HG03354 (cell line): Measurements from ENCODE around the gene ZBED4.

Experiments
- ATAC-seq: cut with Tn5 transposase; IDR thresholded peaks from one replicate; pipeline ENCODE4 v1.9.1; 2021; ENCODE audit warnings: mild to moderate bottlenecking; ENCODE audit not compliant: unreplicated experiment, poor library complexity, severe bottlenecking

Gene ZBED4

GRCh38 chr22:49873228-49873940, 19.7 kb downstream of the ZBED4 start:
- no peak for ATAC-seq

GRCh38 chr22:49877642-49878041, 24.0 kb downstream of the ZBED4 start:
- no peak for ATAC-seq

GRCh38 chr22:49878206-49878605, 24.6 kb downstream of the ZBED4 start:
- ATAC-seq = no peak

DNA sequence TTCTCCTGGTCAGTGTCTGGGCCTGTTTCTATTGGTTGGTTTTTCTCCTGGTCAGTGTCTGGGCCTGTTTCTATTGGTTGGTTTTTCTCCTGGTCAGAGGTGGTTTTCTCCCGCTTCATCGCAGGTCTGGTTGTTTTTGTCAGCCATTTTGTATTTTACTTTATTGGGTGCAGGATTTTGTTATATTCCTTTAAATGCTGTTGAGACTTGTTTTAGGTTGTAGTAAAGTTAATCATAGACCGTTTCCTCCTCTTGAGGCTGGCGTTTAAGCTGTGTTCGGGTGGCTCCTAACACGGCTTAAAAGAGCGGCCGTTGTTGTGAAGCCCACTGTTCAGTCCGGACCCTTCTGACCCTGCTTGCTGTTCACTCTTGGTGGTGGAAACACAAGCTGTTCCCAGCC, 26.2 kb downstream of the ZBED4 start:
- no peak for ATAC-seq

- ATAC-seq = no peak
Observed at GRCh38 chr22:49880281-49880680, 26.6 kb downstream of the ZBED4 start.

DNA sequence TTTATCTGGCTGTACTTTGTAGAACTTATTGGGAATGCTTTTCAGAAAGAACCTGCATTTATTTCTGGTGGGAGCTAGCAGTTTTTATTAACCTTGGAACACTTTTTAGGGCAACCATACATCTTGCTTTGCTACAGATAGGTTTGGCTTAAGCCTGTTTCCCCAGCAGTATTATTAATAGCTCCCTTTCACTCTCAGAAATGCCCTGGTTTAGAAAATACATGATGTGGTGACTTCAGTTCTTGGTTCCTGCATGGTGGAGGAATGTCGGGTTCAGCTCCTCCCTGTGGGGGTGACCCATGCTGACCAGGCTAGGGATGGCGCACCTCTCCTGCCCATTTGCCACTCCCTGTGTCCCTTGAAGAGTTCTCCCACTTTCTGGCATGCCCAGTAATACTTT, 28.2 kb downstream of the ZBED4 start:
- ATAC-seq = no peak

GRCh38 chr22:49882519-49883293, 29.1 kb downstream of the ZBED4 start:
- ATAC-seq = no peak

DNA sequence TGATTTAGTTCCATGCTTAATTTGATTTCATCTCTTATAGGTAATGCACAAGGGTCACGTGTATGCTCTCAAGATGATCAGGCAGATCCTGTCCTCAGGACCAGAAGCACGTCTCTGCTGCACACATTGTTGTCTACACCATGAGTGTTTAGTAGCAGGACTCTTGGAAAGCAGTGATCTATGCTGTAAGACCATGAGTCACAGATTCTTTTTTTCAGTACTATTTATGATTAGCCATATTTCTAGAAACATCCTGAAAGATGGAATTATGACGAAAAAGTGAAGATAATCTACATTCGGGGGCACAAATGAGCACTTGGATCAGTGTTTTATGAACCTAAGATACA, 29.6 kb downstream of the ZBED4 start:
- ATAC-seq = no peak

GRCh38 chr22:49884075-49884474, 30.4 kb downstream of the ZBED4 start:
- no peak for ATAC-seq

DNA sequence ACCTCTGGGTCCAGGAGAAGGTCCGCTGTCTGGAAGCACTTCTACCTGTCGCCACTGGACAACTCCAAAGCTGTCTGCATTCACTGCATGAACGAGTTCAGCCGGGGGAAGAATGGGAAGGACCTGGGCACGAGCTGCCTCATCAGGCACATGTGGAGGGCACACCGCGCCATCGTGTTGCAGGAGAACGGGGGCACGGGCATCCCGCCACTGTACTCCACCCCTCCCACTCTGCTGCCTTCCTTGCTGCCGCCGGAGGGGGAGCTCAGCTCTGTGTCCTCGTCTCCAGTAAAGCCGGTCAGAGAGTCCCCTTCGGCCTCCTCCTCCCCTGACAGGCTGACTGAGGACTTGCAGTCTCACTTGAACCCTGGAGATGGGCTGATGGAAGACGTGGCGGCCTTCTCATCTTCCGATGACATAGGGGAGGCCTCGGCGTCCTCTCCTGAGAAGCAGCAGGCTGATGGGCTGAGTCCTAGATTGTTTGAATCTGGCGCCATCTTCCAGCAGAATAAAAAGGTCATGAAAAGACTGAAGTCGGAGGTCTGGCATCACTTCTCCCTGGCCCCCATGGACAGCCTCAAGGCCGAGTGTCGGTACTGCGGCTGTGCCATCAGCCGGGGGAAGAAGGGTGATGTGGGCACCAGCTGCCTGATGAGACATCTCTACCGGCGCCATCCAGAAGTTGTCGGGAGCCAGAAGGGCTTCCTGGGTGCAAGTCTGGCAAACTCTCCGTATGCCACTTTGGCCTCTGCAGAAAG, 31.0 kb downstream of the ZBED4 start:
- ATAC-seq = no peak

- no peak for ATAC-seq
Observed at GRCh38 chr22:49885281-49885680, 31.6 kb downstream of the ZBED4 start.

DNA sequence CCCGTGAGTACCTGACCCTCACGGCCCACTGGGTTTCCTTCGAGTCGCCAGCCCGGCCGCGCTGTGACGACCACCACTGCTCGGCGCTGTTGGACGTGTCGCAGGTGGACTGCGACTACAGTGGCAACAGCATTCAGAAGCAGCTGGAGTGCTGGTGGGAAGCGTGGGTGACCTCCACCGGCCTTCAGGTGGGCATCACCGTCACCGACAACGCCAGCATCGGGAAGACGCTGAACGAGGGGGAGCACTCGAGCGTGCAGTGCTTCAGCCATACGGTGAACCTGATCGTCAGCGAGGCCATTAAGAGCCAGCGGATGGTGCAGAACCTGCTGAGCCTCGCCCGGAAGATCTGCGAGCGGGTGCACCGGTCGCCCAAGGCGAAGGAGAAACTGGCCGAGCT, 32.2 kb downstream of the ZBED4 start:
- no peak for ATAC-seq

DNA sequence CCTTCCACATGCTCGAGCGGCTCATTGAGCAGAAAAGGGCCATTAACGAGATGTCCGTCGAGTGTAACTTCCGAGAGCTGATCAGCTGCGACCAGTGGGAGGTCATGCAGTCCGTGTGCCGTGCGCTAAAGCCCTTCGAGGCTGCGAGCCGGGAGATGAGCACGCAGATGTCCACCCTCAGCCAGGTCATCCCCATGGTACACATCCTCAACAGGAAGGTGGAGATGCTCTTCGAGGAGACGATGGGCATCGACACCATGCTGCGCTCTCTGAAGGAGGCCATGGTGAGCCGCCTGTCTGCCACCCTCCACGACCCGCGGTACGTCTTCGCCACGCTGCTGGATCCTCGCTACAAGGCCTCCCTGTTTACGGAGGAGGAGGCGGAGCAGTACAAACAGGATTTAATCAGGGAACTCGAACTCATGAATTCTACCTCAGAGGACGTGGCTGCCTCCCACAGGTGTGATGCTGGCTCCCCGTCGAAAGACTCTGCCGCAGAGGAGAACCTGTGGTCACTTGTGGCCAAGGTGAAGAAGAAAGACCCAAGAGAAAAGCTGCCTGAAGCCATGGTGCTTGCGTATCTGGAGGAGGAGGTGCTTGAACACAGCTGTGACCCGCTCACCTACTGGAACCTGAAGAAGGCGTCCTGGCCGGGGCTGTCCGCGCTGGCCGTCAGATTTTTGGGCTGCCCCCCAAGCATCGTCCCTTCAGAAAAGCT, 32.9 kb downstream of the ZBED4 start:
- no peak for ATAC-seq

GRCh38 chr22:49887064-49887451, 33.4 kb downstream of the ZBED4 start:
- ATAC-seq = no peak

DNA sequence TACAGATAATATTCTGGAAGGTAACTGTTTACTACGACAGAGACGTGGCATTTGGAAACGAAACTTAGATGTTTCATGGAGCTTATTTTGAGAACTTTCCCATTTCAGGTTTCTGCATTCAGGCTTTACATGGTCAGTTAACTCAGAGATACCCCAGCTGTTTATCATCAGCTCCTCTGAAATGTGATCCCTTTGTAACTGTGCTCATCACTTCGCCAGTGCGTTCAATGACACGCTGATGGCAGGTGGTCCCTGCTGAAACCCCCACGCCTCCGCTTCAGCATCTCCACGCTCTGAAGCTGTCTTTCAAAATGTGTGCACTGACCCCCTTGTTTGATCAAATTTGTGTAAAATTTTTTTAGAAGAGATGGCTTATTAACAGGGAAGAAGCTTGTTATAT, 34.1 kb downstream of the ZBED4 start:
- ATAC-seq = no peak

DNA sequence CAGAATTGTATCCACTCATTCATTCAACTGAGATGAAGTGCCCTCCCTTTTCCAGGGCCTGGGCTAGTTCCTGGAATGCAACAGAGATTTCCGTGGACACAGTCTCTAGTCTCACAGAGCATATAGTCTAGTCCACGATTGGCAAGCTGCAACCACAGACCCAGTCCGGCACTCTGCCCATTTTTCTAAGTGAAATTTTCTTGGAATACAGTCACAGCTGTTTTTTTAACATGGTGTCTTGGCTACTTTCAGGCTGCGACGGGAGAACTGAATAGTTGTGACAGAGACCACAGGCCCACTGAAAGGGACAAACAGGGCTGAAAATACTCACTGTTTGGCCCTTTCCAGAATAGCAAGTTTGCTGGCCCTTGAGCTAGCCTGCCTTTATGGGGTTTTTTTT, 35.4 kb downstream of the ZBED4 start:
- ATAC-seq = no peak

GRCh38 chr22:49892226-49892899, 38.7 kb downstream of the ZBED4 start:
- ATAC-seq = no peak

DNA sequence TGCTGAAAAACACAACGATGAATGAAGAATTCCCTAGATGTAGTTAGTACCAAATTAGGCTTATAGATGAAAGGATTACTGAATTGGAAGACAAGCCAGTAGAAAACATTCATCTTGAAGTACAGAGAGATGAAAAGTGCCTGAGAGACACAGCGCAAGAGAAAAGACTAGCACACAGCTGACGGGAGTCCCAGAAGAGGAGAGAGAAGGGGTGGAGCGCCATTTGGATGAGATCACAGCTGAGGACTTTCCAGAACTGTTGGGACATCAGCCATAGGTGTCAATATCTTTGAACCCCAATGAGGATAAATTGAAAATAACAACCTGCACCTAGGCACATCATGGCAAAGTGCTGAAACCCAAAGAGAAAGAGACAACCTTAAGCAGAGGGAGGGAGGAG, 39.4 kb downstream of the ZBED4 start:
- ATAC-seq = no peak

GRCh38 chr22:49894322-49895054, 40.8 kb downstream of the ZBED4 start:
- ATAC-seq = no peak
